NCI-H524 treated with DMSO at 0.1 percent for 48 hours (cell line): ENCODE data around the gene DDX31.

Source experiments
- DNase-seq: peaks from one replicate; lab custom pipeline; 2025; lab: John Stamatoyannopoulos, UW

DDX31 gene

DNA sequence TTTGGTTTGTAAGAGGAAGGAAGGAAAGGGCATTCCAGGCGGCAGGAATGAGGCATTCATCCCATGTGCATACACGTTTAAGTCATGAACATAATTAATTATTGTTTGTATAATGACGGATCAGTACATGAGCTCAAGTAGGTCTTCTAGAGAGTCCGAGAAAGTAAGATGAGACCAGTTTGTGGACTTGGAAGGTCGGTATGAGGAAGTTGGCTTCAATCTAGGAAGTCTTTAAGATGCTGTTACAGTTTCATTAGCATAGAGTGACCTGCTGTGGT, 2.6 kb upstream of the DDX31 start:
- DNase-seq, result no peak

- DNase-seq, result no peak
These were observed 2.0 kb upstream of the DDX31 start for GRCh38 chr9:132671620-132672412.

DNA sequence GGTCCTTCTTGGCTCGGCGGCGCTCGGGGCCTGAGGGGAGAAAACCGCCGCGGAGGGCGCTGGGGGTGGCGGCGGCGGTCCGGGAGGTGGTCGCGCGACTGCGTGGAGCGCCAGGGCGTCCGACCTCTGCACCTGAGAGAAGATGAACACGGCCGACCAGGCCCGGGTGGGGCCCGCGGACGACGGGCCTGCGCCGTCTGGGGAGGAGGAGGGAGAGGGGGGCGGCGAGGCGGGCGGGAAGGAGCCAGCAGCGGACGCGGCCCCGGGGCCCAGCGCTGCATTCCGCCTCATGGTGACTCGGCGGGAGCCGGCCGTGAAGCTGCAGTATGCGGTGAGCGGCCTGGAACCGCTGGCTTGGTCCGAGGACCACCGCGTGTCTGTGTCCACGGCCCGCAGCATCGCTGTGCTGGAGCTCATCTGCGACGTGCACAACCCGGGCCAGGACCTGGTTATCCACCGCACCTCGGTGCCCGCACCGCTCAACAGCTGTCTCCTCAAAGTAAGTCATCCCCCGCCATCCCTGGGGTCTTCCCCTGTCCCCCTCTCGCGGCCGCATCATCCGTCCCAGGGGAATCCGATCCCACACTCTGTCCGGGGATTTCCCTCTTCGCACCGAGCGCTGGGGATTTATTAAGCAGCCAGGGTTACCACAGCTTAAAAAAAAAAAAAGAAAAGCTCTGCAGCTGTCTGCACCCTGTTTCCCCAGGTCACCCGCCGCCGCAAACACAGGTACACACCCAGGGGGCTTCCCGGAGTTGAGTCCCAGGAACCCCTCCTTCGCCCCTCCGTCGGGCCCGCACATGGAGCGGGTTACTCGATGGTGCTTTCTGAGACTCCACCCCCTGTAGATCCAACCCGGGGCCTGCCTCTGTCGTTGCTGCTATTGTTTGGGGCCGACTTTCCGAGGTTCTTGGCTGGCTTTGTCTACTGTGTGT, 941 bp upstream of the DDX31 start, which contains the start of gene GTF3C4:
Gene GTF3C4, plus strand, starts transcription at position 8 of the 935 bp plus-strand sequence. Its CDS starts 135 bp downstream, at position 143.
- no peak for DNase-seq

- no peak for DNase-seq
These were observed 475 bp downstream of the DDX31 start for GRCh38 chr9:132669319-132669697.

- DNase-seq, result no peak
These were observed 5.9 kb downstream of the DDX31 start for GRCh38 chr9:132663851-132664250.

GRCh38 chr9:132663117-132663516, 6.7 kb downstream of the DDX31 start:
- no peak for DNase-seq

DNA sequence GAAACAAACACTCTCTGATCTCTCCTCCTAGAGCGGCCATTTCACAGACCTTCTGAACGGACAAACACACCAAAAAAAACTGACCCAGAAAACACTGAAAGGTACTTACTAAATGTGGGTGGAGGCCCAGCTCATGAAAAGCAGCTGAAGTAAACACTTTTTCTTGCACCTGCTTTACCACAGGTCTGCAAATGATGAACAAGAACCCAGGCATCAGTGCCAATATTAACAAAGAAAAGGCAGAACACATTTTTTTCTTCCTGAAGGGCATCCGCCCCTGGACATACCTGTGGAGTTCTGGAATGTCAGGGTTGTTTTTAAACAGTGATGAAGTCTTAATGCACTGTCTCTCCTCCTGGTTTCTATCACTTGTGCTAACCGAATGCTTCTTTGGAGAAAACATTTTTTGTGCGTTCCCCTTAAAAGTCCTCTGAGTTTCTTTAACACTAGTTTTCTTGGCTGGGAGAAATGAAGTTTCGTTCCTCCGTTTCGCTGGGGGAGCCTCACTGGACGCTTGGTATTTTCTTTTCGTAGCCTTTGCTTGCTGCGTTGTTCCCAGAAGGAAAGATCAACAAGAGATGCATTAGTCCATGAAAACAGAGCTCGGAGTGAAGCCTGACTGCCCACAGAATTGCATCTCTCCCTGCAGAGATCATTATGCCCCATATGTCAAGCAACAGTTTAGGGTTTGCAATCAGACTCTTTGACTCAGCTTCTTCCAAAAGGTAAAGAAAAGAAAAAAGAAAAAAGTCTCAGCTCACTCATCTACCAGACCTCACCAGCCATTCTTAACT, 7.4 kb downstream of the DDX31 start:
- DNase-seq, result no peak

GRCh38 chr9:132656299-132656698, 13.5 kb downstream of the DDX31 start:
- DNase-seq, result no peak

- DNase-seq, result no peak
These were observed 18.5 kb downstream of the DDX31 start for GRCh38 chr9:132651259-132651658.

DNA sequence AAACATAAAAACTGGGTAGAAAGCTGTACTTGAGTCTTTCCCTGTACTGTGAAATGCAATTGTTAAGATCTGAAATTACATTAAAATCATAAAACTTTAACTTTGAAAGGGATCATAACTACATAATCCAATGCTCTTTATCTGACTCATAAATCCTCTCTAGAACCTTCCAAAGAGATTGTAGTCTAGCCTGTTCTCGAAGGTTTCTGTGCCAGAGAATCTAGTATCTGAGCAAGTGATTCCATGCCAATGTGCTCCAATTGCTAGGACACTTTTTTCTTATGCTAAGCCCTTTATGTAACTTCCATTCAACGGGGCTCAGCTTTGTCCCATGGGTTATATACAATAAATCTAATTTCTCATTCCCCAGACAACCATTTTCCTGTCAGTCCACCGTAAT, 21.1 kb downstream of the DDX31 start:
- no peak for DNase-seq

DNA sequence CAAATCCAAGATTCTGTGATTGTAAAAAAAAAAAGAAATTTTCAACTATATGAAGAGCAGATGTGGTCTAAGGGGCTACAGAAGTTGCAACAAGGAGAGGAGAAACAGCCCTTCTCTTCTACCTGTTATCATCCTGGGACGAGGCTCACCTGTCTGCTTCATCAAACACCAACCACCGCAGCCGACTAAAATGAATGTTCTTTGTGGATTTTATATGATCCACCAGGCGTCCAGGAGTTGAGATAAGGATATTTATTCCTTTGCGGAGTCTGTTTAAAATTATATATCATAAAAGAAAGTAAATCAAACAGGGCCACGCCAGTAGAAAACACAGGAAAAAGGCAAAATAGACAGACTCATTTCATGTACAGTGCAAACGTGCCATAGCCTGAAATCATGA, 21.5 kb downstream of the DDX31 start:
- DNase-seq, result no peak

DNA sequence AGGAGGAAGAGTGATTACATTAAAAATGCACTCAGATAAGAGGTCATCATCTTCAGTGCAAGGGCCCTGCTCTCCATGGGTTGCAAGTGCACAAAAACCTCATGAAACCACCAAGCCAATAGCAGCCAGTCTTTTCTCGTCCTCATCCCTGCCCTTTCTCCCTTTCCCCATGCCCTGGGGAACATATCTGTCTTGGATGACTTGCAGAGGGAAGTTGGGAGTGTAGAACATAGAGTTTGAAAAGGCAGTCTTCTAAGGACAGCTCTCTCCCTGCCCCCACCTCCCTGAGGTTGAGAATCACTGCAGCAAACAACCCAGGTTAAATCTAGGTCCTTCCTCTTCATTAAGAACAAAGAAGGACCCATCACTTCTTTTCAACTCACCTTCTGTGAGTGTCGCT, 22.0 kb downstream of the DDX31 start:
- DNase-seq, result no peak

DNA sequence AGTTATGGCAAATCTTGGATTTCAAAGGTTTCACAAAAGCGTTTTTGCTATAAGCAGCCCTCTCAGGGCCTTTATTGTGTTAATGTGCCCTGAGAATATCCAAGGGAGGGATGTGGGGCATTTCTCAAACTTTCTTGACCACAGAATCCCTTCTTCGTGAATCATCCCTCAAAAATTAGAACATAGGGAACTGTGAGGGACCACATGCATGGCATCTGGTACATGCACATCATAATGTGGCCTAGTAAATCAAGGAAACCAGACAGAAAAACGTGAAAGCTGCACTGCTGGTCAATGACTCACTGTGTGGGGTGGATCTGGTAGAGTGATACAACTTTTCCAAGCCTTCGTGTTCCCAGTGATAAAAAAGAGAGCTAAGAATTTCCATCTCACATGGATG, 22.4 kb downstream of the DDX31 start:
- no peak for DNase-seq

DNA sequence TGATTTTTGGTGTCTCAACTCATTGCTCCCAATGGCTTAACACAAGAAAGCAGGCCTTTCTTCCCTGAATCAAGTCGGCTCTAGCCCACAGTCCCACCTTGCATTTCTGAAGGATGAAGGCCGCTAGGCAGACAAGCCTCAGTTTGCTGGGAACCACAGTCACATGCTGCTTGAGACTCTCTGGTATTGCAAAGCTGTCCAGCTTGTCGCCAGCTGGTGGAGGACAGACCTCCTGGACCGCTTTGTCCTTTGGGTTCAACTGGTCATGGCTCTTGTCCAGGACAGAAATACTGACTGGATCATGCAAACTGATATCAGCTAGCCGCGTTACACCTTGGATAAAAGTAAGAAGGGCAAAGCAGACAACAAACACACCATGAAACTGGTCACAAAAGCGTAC, 23.1 kb downstream of the DDX31 start:
- DNase-seq, result no peak

DNA sequence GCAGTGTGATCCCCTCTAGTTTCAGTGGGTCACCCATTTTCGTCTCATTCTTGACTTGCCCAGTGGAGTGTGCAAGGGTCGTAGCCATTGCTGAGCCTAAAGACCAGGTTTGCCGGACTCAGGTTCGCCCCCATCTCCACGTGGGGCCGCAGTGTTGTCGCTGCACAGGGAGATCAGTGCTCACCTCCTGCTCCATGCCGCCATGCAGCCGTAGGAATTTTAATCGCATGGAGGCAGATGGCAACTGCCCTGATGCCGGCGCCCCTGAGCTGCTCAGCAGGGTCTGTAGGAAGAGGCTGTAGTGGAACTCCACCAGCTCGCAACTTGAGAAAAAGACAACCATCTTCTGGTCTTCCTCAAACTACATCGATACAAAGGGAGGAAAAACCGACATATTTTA, 24.1 kb downstream of the DDX31 start:
- DNase-seq, result peak; percentile 85

- peak; percentile 98 for DNase-seq
These were observed 24.5 kb downstream of the DDX31 start for GRCh38 chr9:132645306-132645705.

GRCh38 chr9:132644251-132644650, 25.5 kb downstream of the DDX31 start:
- DNase-seq, result no peak

DNA sequence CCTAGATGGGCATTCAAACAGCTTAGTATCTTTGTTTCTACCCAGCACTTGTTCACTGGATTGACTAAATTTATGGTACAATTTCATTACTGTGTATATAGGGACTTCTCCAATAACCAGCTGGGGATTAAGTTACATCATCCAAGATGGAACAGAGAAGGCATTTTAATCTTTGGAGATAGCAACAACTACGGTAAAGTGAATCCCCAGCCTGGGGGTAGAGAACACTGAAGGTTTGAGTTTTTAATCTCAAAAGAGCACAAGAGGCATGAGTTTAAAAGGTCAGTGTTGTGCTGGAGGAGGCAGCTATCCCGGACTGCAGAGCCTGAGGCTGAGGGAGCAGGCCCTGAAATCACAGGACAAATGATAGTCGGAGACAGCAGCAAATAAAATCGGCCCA, 28.6 kb downstream of the DDX31 start:
- DNase-seq, result no peak

GRCh38 chr9:132639322-132639721, 30.5 kb downstream of the DDX31 start:
- no peak for DNase-seq

- peak; percentile 47 for DNase-seq
These were observed 31.5 kb downstream of the DDX31 start for GRCh38 chr9:132638240-132638639.

DNA sequence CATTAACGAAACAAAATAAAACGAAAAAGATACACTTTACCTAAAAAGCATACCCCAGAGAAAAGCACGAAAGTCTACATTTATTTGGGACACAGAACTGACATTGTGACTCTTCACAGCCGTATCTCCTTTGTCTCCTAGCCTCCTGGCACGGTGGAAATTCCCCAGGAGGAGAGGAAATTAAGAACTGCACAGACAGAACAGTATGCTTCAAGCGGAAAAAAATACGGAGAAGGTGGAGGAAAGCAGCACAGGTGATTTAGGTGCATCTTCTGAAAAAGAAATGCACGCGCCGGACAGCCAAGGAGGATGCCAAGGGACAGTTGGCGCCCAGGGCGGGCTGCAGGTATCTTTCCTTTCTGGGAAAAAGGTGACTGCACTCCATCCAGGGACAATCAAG, 32.0 kb downstream of the DDX31 start:
- DNase-seq, result no peak

DNA sequence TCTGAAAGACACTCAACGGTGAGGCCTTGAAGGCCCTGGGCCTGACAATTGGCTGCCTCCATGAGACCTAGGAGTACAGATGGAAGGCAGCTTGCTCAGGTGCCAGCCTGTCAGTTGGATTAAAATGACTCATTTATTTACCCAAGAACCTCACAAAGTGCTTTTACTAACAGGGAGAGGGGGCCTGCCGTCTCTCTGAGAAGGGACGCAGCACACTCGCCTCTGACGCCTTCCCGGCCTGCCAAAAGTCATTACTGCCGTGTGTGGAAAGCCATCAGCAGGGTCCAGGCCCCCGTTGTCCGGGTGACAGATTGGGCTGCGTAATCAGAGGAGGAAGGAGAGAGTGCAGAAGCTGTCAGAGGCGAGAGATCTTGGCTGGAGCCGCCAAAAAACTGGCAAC, 32.4 kb downstream of the DDX31 start:
- peak; percentile 70 for DNase-seq

DNA sequence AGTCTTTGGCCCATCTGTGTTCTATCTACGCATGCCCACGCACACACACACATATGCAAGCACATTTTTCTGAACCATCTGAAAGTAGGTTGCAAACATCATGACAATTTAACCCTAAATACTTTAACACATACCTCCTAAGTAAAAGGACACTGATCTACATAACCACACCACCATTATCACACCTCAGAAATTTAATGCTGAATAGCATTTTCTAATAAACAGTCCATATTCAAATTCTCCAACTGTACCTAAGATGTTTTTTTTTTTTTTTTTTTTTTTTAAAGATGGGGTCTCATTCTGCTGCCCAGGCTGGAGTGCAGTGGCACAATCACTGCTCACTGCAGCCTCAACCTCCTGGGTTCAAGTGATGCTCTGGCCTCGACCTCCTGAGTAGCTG, 35.5 kb downstream of the DDX31 start:
- no peak for DNase-seq
